Measurements from ENCODE around the gene SNTB2.
A peak's percentile ranks its signal among the peaks of the same experiment; 100 is the strongest.

SNTB2 gene

GRCh38 chr16:69321080-69321479 lies 134.1 kb downstream of the SNTB2 start:
- no peak for DNase-seq

- no peak for DNase-seq
These were observed 135.4 kb downstream of the SNTB2 start for GRCh38 chr16:69322343-69322742.

- no peak for DNase-seq
These were observed 136.5 kb downstream of the SNTB2 start for GRCh38 chr16:69323415-69323814.

GRCh38 chr16:69324013-69324531 lies 137.1 kb downstream of the SNTB2 start:
- DNase-seq, result no peak

- DNase-seq, result no peak
These were observed 137.8 kb downstream of the SNTB2 start for GRCh38 chr16:69324585-69325253.

GRCh38 chr16:69325784-69326171 lies 138.8 kb downstream of the SNTB2 start:
- DNase-seq, result no peak

GRCh38 chr16:69326172-69326873 lies 139.4 kb downstream of the SNTB2 start:
- no peak for DNase-seq

GRCh38 chr16:69327585-69328310 lies 140.8 kb downstream of the SNTB2 start:
- no peak for DNase-seq

GRCh38 chr16:69328854-69329316 lies 141.9 kb downstream of the SNTB2 start:
- DNase-seq, result no peak

- DNase-seq, result peak; percentile 55 to 59
These were observed 142.7 kb downstream of the SNTB2 start for GRCh38 chr16:69329369-69330285.

- peak; percentile 87 to 89 for DNase-seq
These were observed 143.5 kb downstream of the SNTB2 start, which contains the start of gene PDF for GRCh38 chr16:69330286-69331109. Gene PDF, minus strand, starts transcription at chr16:69330588. Its CDS starts 18 bp downstream, at chr16:69330570.

GRCh38 chr16:69334696-69335095 lies 147.7 kb downstream of the SNTB2 start:
- DNase-seq, result no peak

GRCh38 chr16:69338557-69339288 lies 151.8 kb downstream of the SNTB2 start:
- DNase-seq, result no peak

GRCh38 chr16:69339289-69340094 lies 152.5 kb downstream of the SNTB2 start, which contains the start of the genes COG8 and NIP7:
Gene COG8, minus strand, starts transcription at chr16:69339564. Its CDS starts 12 bp downstream, at chr16:69339552.
Gene NIP7, plus strand, starts transcription at chr16:69339772. Its CDS starts 58 bp downstream, at chr16:69339830.
- DNase-seq, result peak; percentile 93 to 94

- DNase-seq, result peak in 1 of 2 donors; percentile 48
These were observed 153.2 kb downstream of the SNTB2 start for GRCh38 chr16:69340095-69340644.

GRCh38 chr16:69344171-69344570 lies 157.2 kb downstream of the SNTB2 start:
- no peak for DNase-seq

- no peak for DNase-seq
These were observed 159.0 kb downstream of the SNTB2 start for GRCh38 chr16:69345923-69346322.

GRCh38 chr16:69346683-69347082 lies 159.7 kb downstream of the SNTB2 start:
- DNase-seq, result no peak

GRCh38 chr16:69348222-69348621 lies 161.3 kb downstream of the SNTB2 start:
- no peak for DNase-seq
